ENCODE measurements around the gene CYREN. TPM values are rescaled to one million over a fixed set of nuclear protein-coding genes. Genes with fewer than 3 reads are reported as not detected.

Gene CYREN
- total RNA-seq, 1 donor from 2014 or later: 39.6 TPM

GRCh38 chr7:135117096-135117495, 53.4 kb downstream of the CYREN start:
- Histone ChIP-seq H3K27ac (no peak overlapping the region), H3K27me3 (ENCODE audit: low read depth) (no peaks in the 10 kb centered on the region), H3K9me3 (peaks cover 7% of the 10 kb centered on the region), H3K4me3 (no peak overlapping the region), H3K36me3 (no peaks in the 10 kb centered on the region), H3K4me1 (no peaks in the 10 kb centered on the region)
- ATAC-seq (no peak), DNase-seq (no peak)
- intact Hi-C loops (cut with DNase I): no loop called here
- TF ChIP-seq CTCF (IDR thresholded peaks at IDR 0.05): no peak

Small RNA genes lying within 50 kb of the gene (microRNA-seq; reads per million reads assigned to microRNA genes)
- gene MIR6509 (ENCODE audit: borderline number of aligned reads): not detected

Other genes starting within 250 kb of the CYREN start
- 6.1 TPM for gene AGBL3, start 184.2 kb downstream of the CYREN start, total RNA-seq
- 39.3 TPM for gene TMEM140, start 22.6 kb downstream of the CYREN start, total RNA-seq
- gene WDR91, start 40.8 kb upstream of the CYREN start, total RNA-seq: 27.1 TPM
- gene STRA8, start 63.1 kb upstream of the CYREN start, total RNA-seq: not detected

Measured in lower lobe of right lung (tissue), 2 donors.